GM18499 (cell line): ENCODE measurements around the gene ESRRG.

Experiments
- ATAC-seq: cut with Tn5 transposase; IDR thresholded peaks from one replicate; pipeline ENCODE4 v1.9.1; 2021; ENCODE audit warnings: moderate number of reproducible peaks; ENCODE audit not compliant: insufficient read depth, unreplicated experiment

The ESRRG gene

DNA sequence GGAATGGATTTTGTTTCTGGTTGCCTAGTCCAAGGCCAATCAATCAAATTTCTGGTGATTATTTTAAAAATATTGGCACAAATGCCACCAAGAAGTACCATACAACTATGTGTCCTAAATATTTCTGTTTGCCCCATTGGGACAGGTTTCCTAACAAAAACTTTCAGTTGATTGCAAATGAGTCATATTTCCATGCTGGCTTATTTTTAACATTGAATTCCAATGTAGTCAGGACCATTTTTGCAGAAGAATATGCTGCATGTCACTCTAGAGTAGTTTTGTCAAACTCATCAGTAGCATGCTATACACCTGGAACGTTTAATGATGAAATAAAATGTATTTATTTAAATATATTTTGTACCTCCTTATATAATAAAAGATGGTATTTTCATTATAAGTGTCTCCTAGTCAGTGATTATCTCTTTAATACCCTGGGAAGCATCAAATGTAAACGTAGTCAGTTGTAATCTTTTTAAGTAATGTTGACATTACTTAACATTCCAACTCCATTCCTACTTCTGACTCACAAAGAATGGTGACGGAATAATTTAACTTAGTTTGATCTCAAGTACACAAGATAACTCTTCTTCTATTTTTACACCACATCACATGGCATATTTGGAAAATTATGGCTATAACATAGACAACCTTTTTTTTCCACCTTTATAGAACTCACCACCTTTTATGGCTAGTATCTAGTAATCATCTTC lies 261.0 kb downstream of the ESRRG start:
- no peak for ATAC-seq

DNA sequence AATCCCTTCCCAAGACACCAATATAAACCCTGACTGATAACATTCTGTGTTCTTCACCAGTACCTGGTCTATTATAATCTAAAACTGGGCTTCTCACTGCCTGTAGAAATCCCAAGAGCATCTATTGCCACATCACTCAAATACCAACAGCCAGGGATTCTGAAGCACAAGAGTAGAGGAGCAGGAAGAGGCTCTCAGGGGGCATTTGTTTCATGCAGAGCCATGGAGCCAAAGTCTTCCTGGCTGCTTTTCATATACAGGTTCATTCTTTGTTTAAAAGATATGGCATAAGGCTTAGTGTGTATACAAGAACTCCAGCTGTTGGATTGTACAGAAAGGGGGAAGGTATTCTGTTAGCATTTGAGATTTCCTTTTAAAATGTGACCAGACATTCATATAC lies 261.8 kb downstream of the ESRRG start:
- ATAC-seq, result no peak

DNA sequence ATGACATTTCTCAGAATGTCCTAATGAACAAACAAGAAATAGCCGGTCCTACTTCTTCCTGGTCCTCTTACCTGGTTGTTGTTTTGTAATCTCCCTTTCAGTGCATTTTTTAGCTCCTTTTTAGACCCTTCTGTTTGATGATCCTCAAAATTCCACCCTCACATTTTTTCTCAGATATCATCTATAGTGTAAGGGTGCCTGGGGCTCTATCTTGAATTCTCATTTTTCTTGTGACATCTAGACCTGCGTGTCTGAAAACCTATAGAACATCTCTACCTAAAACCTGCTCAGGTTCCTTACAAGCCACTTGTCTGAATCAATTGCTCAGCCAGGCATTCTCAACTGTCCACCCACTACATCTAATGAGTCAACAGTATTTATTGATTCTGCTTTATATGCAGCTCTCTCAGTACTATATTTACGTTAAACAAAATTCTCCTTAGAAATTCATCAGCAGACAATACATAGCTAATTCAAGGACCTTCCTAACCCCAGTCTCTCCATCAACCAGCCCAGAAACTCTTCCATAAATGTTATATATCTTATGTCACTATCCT lies 263.5 kb downstream of the ESRRG start:
- no peak for ATAC-seq

GRCh38 chr1:216458812-216459211 lies 264.4 kb downstream of the ESRRG start:
- ATAC-seq, result no peak

DNA sequence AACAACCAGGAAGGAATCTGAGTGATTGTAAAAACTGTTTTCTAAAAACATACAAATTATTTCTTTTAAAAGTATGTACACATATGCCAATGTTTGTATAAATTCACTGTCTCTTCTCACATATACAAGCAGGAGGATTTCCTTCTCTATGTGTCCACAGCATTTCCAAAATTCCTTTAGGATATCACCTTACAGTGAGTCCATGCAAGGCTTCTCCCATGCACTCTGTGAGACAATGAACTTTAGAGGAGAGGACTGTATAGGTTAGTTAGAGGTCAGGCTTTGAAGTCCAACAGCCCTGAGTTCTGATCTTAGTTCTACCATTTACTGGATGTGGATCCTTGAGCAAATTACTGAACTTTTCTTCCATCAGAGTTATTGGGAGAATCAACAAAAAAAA lies 265.9 kb downstream of the ESRRG start:
- no peak for ATAC-seq

DNA sequence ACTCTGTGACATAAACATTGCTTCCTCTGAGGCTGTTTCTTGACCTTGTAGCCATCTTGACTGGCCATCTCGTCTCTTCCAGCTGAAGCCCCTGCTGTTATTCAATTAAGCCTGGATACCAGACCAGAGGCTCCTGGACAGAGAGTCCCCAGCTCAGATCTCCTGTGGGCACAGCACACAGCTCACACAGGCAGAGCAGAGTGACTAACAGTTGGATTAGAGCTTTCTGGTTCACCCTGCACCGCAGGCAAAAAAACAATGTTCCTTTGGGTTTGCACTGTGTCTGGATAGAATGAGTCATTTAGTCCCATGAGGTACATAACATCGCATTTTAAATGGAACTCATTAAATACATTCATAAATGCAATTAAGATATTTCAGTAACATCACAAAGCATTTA lies 266.5 kb downstream of the ESRRG start:
- no peak for ATAC-seq

GRCh38 chr1:216453777-216454176 lies 269.5 kb downstream of the ESRRG start:
- no peak for ATAC-seq
